ACC112 (cell line): ENCODE results near the gene POLR2E.

Experiments used
- H2AFZ ChIP-seq: fragments of 200-600 bp; sonication (generic); one replicate; pipeline ENCODE4 v1.6.0; 2017; ENCODE audit warnings: antibody characterized with exemption, low read length; ENCODE audit not compliant: unreplicated experiment
- H3K27ac ChIP-seq: fragments of 200-600 bp; sonication (generic); 2 replicates; pipeline ENCODE4 v1.5.1; 2014; ENCODE audit warnings: low read depth, mild to moderate bottlenecking, antibody characterized with exemption, low read length, moderate library complexity
- H3K27me3 ChIP-seq: fragments of 200-600 bp; sonication (generic); 2 replicates; pipeline ENCODE4 v1.6.1; 2014; ENCODE audit warnings: mild to moderate bottlenecking, antibody characterized with exemption, low read length, moderate library complexity, mixed read lengths; ENCODE audit not compliant: insufficient read depth
- H3K36me3 ChIP-seq: fragments of 200-600 bp; sonication (generic); 2 replicates; pipeline ENCODE4 v1.6.1; 2016; ENCODE audit warnings: mild to moderate bottlenecking, antibody characterized with exemption, low read length, moderate library complexity, mixed read lengths; ENCODE audit not compliant: insufficient read depth
- H3K4me1 ChIP-seq: fragments of 200-600 bp; sonication (generic); one replicate; pipeline ENCODE4 v1.6.1; 2016; ENCODE audit warnings: low read length, mixed read lengths; ENCODE audit not compliant: insufficient read depth, unreplicated experiment, control insufficient read depth
- H3K4me3 ChIP-seq: fragments of 200-600 bp; sonication (generic); 2 replicates; pipeline ENCODE4 v1.5.1; 2014; ENCODE audit warnings: mild to moderate bottlenecking, low read depth, low read length
- H3K79me2 ChIP-seq: fragments of 200-600 bp; sonication (generic); one replicate; pipeline ENCODE4 v1.6.0; 2016; ENCODE audit warnings: low read length; ENCODE audit not compliant: control insufficient read depth, unreplicated experiment, insufficient read depth

Gene POLR2E

GRCh38 chr19:1091544-1092175 is 3.5 kb downstream of the POLR2E start:
- Histone ChIP-seq H2AFZ (no peak overlapping the region), H3K79me2 (peaks cover 27% of the 10 kb centered on the region), H3K36me3 (no peaks in the 10 kb centered on the region), H3K4me3 (no peak overlapping the region), H3K27ac (no peak overlapping the region), H3K4me1 (peaks cover 6% of the 10 kb centered on the region), H3K27me3 (no peaks in the 10 kb centered on the region)

GRCh38 chr19:1090731-1091543 is 4.2 kb downstream of the POLR2E start:
- no peak overlapping the region for H3K4me3 ChIP-seq
- no peaks in the 10 kb centered on the region for H3K36me3 ChIP-seq
- peaks cover 27% of the 10 kb centered on the region for H3K79me2 ChIP-seq
- peaks cover 6% of the 10 kb centered on the region for H3K4me1 ChIP-seq
- H2AFZ ChIP-seq: no peak overlapping the region
- H3K27ac ChIP-seq: no peak overlapping the region
- H3K27me3 ChIP-seq: no peaks in the 10 kb centered on the region

- H3K4me1 ChIP-seq: peaks cover 6% of the 10 kb centered on the region
- H3K36me3 ChIP-seq: no peaks in the 10 kb centered on the region
- no peak overlapping the region for H3K27ac ChIP-seq
Measured at GRCh38 chr19:1089891-1090290, 5.3 kb downstream of the POLR2E start.

GRCh38 chr19:1089126-1089771 is 5.9 kb downstream of the POLR2E start:
- Histone ChIP-seq H3K36me3 (no peaks in the 10 kb centered on the region), H3K27ac (no peak overlapping the region), H3K4me3 (no peak overlapping the region), H3K27me3 (no peaks in the 10 kb centered on the region), H2AFZ (no peak overlapping the region), H3K79me2 (peaks cover 18% of the 10 kb centered on the region), H3K4me1 (peaks cover 6% of the 10 kb centered on the region)

More at GRCh38 chr19:1089891-1090290, 5.3 kb downstream of the POLR2E start:
- Histone ChIP-seq H3K27me3 (no peaks in the 10 kb centered on the region), H2AFZ (no peak overlapping the region), H3K4me3 (no peak overlapping the region), H3K79me2 (peaks cover 25% of the 10 kb centered on the region)

GRCh38 chr19:1088416-1089010 is 6.7 kb downstream of the POLR2E start:
- peaks cover 11% of the 10 kb centered on the region for H3K79me2 ChIP-seq
- H2AFZ ChIP-seq: no peak overlapping the region
- H3K27ac ChIP-seq: no peak overlapping the region
- no peaks in the 10 kb centered on the region for H3K27me3 ChIP-seq
- no peak overlapping the region for H3K4me3 ChIP-seq
- H3K36me3 ChIP-seq: no peaks in the 10 kb centered on the region
- no peaks in the 10 kb centered on the region for H3K4me1 ChIP-seq

- H3K27ac ChIP-seq: no peak overlapping the region
- H3K79me2 ChIP-seq: peaks cover 5% of the 10 kb centered on the region
- H3K4me3 ChIP-seq: no peak overlapping the region
- H3K27me3 ChIP-seq: no peaks in the 10 kb centered on the region
- no peaks in the 10 kb centered on the region for H3K36me3 ChIP-seq
- no peaks in the 10 kb centered on the region for H3K4me1 ChIP-seq
- no peak overlapping the region for H2AFZ ChIP-seq
Measured at GRCh38 chr19:1087813-1088415, 7.3 kb downstream of the POLR2E start.

- no peak overlapping the region for H3K4me3 ChIP-seq
- H3K27me3 ChIP-seq: no peaks in the 10 kb centered on the region
- no peaks in the 10 kb centered on the region for H3K36me3 ChIP-seq
- H2AFZ ChIP-seq: no peak overlapping the region
- no peak overlapping the region for H3K27ac ChIP-seq
- no peaks in the 10 kb centered on the region for H3K4me1 ChIP-seq
- H3K79me2 ChIP-seq: no peaks in the 10 kb centered on the region
Measured at GRCh38 chr19:1086613-1087012, 8.6 kb downstream of the POLR2E start.

GRCh38 chr19:1085676-1086442 is 9.3 kb downstream of the POLR2E start:
- no peaks in the 10 kb centered on the region for H3K79me2 ChIP-seq
- no peaks in the 10 kb centered on the region for H3K27me3 ChIP-seq
- H3K36me3 ChIP-seq: no peaks in the 10 kb centered on the region
- no peak overlapping the region for H3K27ac ChIP-seq
- H2AFZ ChIP-seq: no peak overlapping the region
- H3K4me3 ChIP-seq: no peak overlapping the region
- no peaks in the 10 kb centered on the region for H3K4me1 ChIP-seq

- Histone ChIP-seq H3K36me3 (no peaks in the 10 kb centered on the region), H3K27me3 (no peaks in the 10 kb centered on the region), H3K79me2 (no peaks in the 10 kb centered on the region), H3K4me1 (no peaks in the 10 kb centered on the region), H3K4me3 (no peak overlapping the region), H3K27ac (no peak overlapping the region), H2AFZ (no peak overlapping the region)
Measured at GRCh38 chr19:1085053-1085658, 10.0 kb downstream of the POLR2E start.
